AG10803 (cell line): Measurements from ENCODE around the gene ELFN2.

Experiments
- DNase-seq: peaks from one replicate; pipeline ENCODE4 v3.0.0; 2010; ENCODE audit warnings: low read depth
- H3K4me3 ChIP-seq: 2 replicates; pipeline ENCODE4 v1.5.1; 2011; ENCODE audit warnings: mild to moderate bottlenecking, low read length, control low read depth
- TF ChIP-seq, protein P1 (sequence below): conservative IDR thresholded peaks from 2 replicates; pipeline ENCODE4 v1.5.1; 2011; ENCODE audit warnings: mild to moderate bottlenecking, low read length, control low read depth, inconsistent platforms

ELFN2 gene

DNA sequence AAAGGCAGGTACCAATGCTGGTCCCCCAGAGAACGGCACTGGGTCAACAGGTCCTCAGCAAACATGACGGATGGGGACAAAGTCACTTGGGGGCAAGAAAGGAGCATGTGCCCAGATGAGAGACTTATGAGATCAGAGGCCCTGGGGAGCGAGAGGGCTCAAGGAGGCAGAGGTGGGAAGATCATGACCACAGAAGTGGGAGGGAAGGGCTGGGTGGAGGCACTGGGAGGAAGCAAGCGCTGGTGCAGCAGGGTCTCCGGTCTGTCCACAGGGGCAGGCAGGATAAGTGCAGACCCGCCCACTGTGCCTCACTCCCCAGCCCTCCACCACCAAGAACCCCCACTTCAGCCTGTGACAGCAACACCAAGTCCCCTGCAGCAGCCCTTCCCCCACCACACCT is 10.9 kb downstream of the ELFN2 start:
- no peak overlapping the region for H3K4me3 ChIP-seq
- no peak for DNase-seq
- TF ChIP-seq, protein P1, sequence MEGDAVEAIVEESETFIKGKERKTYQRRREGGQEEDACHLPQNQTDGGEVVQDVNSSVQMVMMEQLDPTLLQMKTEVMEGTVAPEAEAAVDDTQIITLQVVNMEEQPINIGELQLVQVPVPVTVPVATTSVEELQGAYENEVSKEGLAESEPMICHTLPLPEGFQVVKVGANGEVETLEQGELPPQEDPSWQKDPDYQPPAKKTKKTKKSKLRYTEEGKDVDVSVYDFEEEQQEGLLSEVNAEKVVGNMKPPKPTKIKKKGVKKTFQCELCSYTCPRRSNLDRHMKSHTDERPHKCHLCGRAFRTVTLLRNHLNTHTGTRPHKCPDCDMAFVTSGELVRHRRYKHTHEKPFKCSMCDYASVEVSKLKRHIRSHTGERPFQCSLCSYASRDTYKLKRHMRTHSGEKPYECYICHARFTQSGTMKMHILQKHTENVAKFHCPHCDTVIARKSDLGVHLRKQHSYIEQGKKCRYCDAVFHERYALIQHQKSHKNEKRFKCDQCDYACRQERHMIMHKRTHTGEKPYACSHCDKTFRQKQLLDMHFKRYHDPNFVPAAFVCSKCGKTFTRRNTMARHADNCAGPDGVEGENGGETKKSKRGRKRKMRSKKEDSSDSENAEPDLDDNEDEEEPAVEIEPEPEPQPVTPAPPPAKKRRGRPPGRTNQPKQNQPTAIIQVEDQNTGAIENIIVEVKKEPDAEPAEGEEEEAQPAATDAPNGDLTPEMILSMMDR = no peak

DNA sequence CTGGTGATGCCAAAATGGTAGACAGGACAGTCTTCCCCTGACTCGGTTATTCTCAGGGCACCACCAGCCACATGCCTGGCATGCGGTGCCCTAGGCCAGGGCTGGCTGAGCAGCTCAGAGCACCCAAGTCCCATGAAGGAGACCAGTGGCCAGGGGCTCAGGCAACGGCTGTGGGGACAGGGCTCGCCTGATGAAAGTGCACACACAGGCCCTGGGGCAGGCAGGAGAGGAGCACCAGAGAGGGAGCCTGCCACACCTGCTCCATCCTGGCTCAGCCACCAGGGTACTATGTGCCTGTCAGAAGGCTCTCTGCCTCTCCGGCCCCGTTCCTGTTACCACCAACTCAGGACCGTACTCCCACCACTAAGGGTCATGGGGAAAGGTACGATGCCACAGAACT is 12.1 kb downstream of the ELFN2 start:
- TF ChIP-seq, protein P1 = no peak
- no peak for DNase-seq

DNA sequence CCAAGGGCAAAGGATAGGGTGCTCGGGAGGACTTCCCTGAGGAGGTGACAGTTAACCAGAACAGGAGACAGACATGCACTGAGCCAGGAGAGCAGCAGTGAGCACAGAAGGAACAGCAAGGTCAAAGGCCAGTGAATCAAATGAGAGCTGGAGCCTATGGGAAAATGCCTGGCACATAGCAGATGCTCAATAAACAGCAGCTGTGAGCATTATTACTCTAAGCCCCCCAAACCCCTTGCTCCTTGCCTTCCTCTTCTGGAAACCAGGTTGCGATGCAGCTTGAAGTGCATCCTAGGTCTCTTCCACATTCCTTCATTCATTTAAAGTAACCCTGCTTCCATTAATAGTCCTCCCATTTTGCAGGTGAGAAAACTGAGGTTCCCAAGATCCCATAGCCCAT is 13.0 kb downstream of the ELFN2 start:
- no peak for DNase-seq
- TF ChIP-seq, protein P1 = no peak
- no peak overlapping the region for H3K4me3 ChIP-seq

More for the DNA sequence above, 12.1 kb downstream of the ELFN2 start:
- no peak overlapping the region for H3K4me3 ChIP-seq

DNA sequence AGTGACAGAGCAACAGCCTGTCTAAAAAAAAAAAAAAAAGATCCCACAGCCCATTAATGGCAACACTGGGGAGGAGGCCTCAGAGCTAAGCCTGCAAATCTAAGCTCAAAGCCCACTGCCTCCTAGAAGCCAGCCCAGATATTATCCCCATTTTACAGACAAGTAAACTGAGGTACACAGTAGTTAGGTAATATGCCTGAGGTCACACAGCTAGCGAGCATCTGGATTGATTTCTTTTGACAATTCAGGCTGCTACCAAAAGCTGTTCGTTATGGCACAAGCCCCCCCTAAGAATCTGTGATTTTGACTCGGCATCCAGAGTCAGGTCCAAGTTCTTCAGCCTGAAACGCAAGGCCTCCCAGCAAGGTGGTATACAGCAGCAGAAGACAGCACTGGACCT is 13.7 kb downstream of the ELFN2 start:
- DNase-seq = no peak
- TF ChIP-seq, protein P1 = no peak

DNA sequence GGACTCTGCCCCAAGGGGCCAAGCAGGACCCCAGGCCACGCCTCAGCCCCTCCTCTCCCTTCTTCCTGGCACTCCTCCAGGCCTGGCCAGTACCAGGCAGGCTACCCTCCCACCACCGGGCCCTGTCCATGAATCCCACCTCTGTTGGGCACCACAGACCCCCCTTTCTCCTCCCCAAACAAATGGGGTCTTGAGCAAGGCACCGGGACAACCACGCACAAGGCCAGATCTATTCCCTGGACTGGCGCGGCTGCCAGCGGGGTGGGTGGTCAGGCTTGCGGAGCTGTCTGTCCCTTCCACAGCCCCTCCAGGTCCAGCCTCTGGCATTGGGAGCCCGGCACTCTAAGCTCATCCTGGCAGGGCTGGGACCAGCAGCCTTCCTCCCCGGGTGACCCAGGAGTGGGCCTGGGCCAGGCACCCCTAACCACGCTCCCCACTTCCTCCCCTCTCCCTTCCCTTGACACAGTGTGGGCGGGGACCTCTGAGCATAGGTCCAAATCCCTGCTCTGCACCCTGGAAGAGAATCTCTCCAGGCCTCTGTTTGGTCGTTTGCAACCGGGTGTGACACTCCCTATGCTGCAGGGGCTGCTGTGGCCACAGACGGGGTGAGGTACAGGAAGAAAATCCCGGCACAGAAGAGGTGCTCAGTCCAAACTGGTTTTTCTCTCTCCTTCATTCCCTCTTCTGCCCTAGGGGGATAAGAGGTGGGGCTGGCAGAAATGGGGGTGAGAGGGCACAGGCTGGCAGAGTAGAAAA is 14.6 kb downstream of the ELFN2 start:
- DNase-seq = no peak

More for the DNA sequence above, 13.7 kb downstream of the ELFN2 start:
- no peak overlapping the region for H3K4me3 ChIP-seq

DNA sequence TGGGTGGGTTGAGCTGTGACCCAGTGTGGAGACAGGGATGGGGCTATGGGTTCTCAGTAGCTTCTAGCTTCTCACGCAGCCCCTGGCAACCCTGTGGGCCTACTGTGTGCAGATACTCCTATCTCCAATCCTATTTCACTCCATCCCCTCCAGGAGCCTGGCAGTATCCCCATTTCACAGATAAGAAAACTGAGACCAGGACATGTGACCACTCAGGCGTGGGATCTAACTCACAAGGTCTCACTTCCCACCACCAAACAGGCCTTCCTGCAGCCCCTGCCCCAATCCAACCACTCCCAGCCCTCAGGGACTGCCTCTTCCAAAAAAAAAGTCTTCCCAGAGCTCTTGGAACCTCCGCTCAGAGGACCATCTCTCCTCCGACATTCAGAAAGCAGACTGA is 15.6 kb downstream of the ELFN2 start:
- TF ChIP-seq, protein P1 = no peak
- no peak overlapping the region for H3K4me3 ChIP-seq
- no peak for DNase-seq

More for the DNA sequence above, 14.6 kb downstream of the ELFN2 start:
- TF ChIP-seq, protein P1 = no peak
- no peak overlapping the region for H3K4me3 ChIP-seq
